AG04449 (cell line): ENCODE data around the gene SLC4A3.
A peak's percentile ranks its signal among the peaks of the same experiment; 100 is the strongest.

Experiments used
- CTCF ChIA-PET: fragments of 350-600 bp; formaldehyde crosslinking; extraction: SDS; loops from one replicate; lab custom pipeline; 2021; ENCODE audit warnings: antibody characterized with exemption; lab: Yijun Ruan, JAX
- POLR2A ChIA-PET: fragments of 400-600, 350-600 bp; formaldehyde crosslinking; extraction: SDS; loops from one replicate; lab custom pipeline; 2020; ENCODE audit warnings: antibody characterized with exemption, inconsistent platforms; lab: Yijun Ruan, JAX
- DNase-seq: peaks from one replicate; pipeline ENCODE4 v3.0.0-alpha.2; 2010; ENCODE audit warnings: low read depth, low spot score
- H3K4me3 ChIP-seq: 2 replicates; pipeline ENCODE4 v1.5.1; 2011; ENCODE audit warnings: low read depth, mild to moderate bottlenecking, control low read depth, low read length
- TF ChIP-seq, protein P1 (sequence below): IDR thresholded peaks from one replicate; pipeline ENCODE4 v1.5.1; 2011; ENCODE audit warnings: mild to moderate bottlenecking, moderate library complexity, low read length, control low read depth, inconsistent platforms; ENCODE audit not compliant: insufficient read depth; ENCODE audit errors: missing control alignments

Gene SLC4A3

DNA sequence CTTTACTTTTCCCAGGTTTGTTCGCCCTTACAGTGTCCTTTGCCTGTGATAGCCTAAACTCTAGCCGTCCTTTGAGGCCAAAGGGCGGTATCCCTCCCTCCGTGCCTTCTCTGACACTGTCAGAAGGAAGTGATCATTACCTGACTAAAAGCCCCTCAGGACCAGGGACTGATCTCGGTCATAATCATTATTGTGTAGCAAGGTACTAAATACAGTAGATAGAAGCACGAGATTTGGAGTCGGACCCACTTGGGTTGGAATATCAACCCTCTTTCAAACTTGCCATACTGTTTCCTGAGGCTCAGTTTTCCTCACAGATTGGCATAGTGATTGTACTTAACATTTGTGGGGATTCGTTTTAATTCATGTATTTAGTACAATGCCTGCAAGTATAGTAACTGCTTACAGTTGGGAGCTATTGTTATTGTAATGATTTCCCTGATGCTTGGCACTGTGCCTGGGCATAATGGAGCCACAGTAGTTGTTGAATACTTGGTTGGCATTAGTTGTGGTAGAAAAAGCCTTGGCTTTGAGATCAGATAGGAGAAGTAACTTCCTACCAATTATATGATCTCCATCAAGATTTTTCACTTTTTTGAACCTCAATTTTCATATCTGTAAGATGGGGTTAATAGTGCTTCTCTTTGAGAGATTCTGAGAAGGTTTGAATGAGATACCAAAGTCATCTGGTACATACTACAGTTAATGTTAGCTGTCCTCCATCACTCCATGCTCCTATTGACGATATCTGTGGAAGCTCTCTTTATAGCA lies 28.9 kb upstream of the SLC4A3 start:
- POLR2A ChIA-PET = interaction anchor here (1.5 to 2.0 kb wide), 4 partner anchors 27 to 55 kb away, joined by 3 to 13 read pairs (median 6); partner anchors contain the start of genes CHPF, INHA, OBSL1 and TMEM198
- no peak for DNase-seq
- TF ChIP-seq, protein P1, sequence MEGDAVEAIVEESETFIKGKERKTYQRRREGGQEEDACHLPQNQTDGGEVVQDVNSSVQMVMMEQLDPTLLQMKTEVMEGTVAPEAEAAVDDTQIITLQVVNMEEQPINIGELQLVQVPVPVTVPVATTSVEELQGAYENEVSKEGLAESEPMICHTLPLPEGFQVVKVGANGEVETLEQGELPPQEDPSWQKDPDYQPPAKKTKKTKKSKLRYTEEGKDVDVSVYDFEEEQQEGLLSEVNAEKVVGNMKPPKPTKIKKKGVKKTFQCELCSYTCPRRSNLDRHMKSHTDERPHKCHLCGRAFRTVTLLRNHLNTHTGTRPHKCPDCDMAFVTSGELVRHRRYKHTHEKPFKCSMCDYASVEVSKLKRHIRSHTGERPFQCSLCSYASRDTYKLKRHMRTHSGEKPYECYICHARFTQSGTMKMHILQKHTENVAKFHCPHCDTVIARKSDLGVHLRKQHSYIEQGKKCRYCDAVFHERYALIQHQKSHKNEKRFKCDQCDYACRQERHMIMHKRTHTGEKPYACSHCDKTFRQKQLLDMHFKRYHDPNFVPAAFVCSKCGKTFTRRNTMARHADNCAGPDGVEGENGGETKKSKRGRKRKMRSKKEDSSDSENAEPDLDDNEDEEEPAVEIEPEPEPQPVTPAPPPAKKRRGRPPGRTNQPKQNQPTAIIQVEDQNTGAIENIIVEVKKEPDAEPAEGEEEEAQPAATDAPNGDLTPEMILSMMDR = no peak
- H3K4me3 ChIP-seq = peak overlapping the region; percentile 84
- CTCF ChIA-PET = interaction anchor here (2.1 to 4.0 kb wide), 3 partner anchors 38 to 91 kb away, joined by 12 to 32 read pairs (median 14); no protein-coding TSS in a partner anchor

DNA sequence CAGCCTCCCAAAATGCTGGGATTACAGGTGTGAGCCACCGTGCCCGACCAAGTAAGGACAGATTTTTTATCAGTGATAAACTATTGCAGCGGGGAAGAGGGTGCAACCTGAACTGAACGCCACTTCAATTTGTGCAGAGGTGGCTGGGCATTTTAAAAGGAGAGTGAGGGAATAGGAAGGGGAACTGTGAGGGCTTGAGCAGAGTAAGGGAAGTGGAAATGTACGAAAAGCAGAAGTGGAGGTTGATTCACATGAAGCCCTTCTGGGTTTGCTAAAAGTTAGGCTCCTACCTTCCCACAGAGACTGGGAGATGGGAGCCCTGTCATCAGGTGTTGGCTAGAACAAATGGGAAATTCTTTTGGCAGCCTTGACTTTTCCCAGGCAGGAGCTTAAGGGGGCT lies 23.7 kb upstream of the SLC4A3 start:
- POLR2A ChIA-PET = no interaction called here
- no peak for DNase-seq
- TF ChIP-seq, protein P1 = no peak
- CTCF ChIA-PET = interaction anchor here (0.8 to 1.9 kb wide), 2 partner anchors 39 to 201 kb away, joined by 3 to 5 read pairs; no protein-coding TSS in a partner anchor
- no peak overlapping the region for H3K4me3 ChIP-seq

DNA sequence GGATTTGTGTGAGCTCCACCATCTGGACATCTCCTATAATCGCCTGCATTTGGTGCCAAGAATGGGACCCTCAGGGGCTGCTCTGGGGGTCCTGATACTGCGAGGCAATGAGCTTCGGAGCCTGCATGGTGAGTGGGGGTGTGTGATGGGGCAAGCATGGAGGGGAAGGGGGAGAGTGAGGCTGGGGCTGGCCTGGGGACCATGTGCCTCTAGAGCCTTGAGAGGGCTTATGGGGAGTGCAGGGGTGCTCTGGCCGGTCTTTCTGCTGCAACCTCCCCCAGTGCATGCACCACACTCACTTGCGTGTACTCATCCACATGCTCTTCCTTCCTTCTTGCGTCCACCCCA lies 21.8 kb upstream of the SLC4A3 start:
- CTCF ChIA-PET = interaction anchor here (0.7 to 1.9 kb wide), 2 partner anchors 37 to 64 kb away, joined by 3 to 5 read pairs; no protein-coding TSS in a partner anchor
- no peak overlapping the region for H3K4me3 ChIP-seq
- POLR2A ChIA-PET = no interaction called here
- TF ChIP-seq, protein P1 = no peak
- DNase-seq = no peak

DNA sequence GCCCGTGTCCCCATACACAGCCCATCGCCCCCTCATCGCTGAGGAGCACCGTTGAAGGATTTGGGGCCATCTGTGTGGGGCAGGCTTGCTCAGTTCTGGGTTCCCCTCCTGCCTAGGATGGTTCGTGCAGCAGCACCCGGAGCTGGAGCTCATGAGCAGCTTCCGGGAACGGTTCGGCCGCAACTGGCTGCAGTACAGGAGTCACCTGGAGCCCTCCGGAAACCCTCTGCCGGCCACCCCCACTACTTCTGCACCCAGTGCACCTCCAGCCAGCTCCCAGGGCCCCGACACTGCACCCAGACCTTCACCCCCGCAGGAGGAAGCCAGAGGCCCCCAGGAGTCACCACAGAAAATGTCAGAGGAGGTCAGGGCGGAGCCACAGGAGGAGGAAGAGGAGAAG lies 19.5 kb upstream of the SLC4A3 start:
- TF ChIP-seq, protein P1 = no peak
- H3K4me3 ChIP-seq = no peak overlapping the region
- ChIA-PET CTCF (no interaction called here), POLR2A (no interaction called here)
- DNase-seq = no peak

DNA sequence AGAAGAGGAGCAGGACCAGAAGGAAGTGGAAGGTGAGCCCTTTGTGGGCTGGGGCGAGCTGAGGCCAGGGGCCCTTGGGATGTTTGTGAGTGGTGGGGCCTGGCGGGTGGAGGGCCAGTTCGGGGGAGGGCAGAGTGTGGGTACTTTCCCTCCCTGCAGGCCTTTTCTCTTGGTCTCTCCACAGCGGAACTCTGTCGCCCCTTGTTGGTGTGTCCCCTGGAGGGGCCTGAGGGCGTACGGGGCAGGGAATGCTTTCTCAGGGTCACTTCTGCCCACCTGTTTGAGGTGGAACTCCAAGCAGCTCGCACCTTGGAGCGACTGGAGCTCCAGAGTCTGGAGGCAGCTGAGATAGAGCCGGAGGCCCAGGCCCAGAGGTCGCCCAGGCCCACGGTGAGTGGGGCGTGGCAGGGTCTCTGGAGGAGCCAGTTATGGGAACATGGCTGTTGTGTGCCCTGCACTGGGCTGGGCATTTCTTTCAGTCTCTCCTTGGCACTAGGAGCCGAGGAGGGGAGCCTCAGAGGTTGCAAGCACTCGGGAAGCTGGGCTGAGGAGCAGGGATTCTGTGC lies 18.9 kb upstream of the SLC4A3 start:
- ChIA-PET POLR2A (no interaction called here), CTCF (no interaction called here)
- TF ChIP-seq, protein P1 = no peak
- H3K4me3 ChIP-seq = no peak overlapping the region
- no peak for DNase-seq

DNA sequence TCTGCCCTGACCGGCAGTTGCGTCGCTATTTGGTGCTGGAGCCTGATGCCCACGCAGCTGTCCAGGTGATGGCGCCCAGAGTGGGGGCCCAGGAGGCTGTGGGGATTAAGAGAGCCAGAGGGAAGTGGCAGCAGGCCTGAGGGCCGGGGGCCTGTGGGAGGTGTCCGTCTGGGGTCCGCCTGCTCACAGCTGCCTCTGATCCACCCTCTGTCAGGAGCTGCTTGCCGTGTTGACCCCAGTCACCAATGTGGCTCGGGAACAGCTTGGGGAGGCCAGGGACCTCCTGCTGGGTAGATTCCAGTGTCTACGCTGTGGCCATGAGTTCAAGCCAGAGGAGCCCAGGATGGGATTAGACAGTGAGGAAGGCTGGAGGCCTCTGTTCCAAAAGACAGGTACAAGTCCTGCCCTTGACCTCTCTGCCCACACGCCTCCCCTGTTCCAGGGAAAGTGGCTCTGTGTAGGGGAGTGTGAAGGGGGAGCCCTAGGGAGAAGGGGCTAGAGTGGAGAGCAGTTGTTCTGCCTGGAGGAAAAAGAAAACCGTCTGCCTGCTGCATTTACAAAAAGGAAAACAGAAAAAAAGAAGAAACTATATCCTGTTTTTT lies 18.2 kb upstream of the SLC4A3 start:
- TF ChIP-seq, protein P1 = no peak
- no peak for DNase-seq
- ChIA-PET CTCF (interaction anchor here (1.1 kb wide), 1 partner anchor 33 kb away, joined by 3 read pairs; no protein-coding TSS in a partner anchor), POLR2A (no interaction called here)
- no peak overlapping the region for H3K4me3 ChIP-seq
